Neural cell (in vitro differentiated cells): ENCODE results near the gene C22orf39.
"Not testable (repeated sequence)": the region's sequence is repeated elsewhere in the genome, so short reads cannot be mapped to it uniquely, and the experiment has no call there.

Experiments used
- CTCF ChIP-seq: fragments of 450-650 bp; IDR thresholded peaks from 2 replicates; pipeline ENCODE4 v1.5.1; 2014; ENCODE audit warnings: antibody characterized with exemption, mild to moderate bottlenecking, moderate library complexity; ENCODE audit not compliant: poor library complexity, severe bottlenecking
- EP300 ChIP-seq: fragments of 450-650 bp; conservative IDR thresholded peaks from 2 replicates; pipeline ENCODE4 v1.6.1; 2014; ENCODE audit warnings: antibody characterized with exemption, mild to moderate bottlenecking, moderate library complexity; ENCODE audit not compliant: poor library complexity, severe bottlenecking
- POLR2AphosphoS5 ChIP-seq: IDR thresholded peaks from 2 replicates; pipeline ENCODE4 v1.6.1; 2012
- RAD21 ChIP-seq: fragments of 450-650 bp; conservative IDR thresholded peaks from 2 replicates; pipeline ENCODE4 v1.6.1; 2014; ENCODE audit warnings: antibody characterized with exemption, mild to moderate bottlenecking, moderate library complexity
- SMC3 ChIP-seq: fragments of 450-650 bp; conservative IDR thresholded peaks from 2 replicates; pipeline ENCODE4 v1.6.1; 2014; ENCODE audit warnings: antibody characterized with exemption, mild to moderate bottlenecking, moderate library complexity; ENCODE audit not compliant: poor library complexity

- not testable (repeated sequence) for TF ChIP-seq SMC3, CTCF, POLR2AphosphoS5, EP300, RAD21
Measured at GRCh38 chr22:19436444-19437161, 10.9 kb downstream of the C22orf39 start.
